NCI-H2227 treated with DMSO at 0.1 percent for 48 hours (cell line): Measurements from ENCODE around the gene EVA1C.
"Not testable (repeated sequence)": the region's sequence is repeated elsewhere in the genome, so short reads cannot be mapped to it uniquely, and the experiment has no call there.

ENCODE experiments used
- DNase-seq: peaks from one replicate; lab custom pipeline; 2025; lab: John Stamatoyannopoulos, UW

Gene EVA1C

DNA sequence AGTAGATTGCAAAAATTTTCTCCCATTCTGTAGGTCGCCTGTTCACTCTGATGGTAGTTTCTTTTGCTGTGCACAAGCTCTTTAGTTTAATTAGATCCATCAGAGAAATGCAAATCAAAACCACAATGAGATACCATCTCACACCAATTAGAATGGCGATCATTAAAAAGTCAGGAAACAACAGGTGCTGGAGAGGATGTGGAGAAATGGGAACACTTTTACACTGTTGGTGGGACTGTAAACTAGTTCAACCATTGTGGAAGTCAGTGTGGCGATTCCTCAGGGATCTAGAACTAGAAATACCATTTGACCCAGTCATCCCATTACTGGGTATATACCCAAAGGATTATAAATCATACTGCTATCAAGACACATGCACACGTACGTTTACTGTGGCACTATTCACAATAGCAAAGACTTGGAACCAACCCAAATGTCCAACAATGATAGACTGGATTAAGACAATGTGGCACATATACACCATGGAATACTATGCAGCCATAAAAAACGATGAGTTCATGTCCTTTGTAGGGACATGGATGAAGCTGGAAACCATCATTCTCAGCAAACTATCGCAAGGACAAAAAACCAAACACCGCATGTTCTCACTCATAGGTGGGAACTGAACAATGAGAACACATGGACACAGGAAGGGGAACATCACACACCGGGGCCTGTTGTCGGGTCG is 21.8 kb upstream of the EVA1C start:
- DNase-seq: not testable (repeated sequence)

DNA sequence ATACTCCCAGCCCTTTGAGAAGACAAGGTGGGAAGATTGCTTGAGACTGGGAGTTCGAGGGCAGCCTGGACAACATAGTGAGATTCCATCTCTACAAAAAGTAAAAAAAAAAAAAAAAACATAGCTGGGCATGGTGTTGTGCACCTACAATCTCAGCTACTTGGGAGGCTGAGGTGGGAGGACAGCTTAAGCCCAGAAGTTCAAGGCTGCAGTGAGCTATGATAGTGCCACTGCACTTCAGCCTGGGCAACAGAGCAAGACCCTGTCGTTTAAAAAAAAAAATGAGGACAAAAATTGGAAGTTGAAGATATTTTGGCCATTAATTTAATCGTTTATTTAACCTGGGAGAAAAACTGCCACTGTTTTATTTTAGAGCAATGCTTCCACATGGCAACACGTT is 20.8 kb upstream of the EVA1C start:
- DNase-seq: no peak

DNA sequence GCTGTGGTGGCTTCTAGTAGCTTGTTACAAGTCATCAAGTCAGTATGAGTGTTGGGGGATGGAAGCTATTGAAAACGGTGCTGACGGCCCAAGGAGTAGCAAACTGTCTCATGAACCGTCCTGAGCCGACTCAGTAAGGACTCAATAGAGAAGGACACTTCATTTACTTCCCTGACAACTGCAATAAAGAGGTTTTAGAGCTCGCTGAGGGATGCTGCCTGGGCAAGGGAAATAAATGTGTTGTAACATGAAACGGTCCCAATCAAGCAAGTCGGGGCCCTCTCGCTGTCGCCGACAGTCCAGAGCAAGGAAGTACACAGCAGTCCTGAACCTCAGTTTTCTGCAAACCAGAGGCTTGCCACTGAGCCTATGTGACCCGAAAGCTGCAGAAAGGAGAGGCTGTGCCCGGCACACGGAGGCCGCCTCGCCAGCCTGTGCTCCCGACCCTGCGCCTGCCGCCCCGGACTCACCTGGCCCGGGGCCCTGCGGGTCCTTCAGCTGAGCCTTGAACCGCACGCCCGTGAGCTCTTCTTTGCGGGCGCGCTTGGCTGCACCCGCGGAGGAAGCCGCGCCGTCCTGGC is 20.1 kb upstream of the EVA1C start:
- no peak for DNase-seq

DNA sequence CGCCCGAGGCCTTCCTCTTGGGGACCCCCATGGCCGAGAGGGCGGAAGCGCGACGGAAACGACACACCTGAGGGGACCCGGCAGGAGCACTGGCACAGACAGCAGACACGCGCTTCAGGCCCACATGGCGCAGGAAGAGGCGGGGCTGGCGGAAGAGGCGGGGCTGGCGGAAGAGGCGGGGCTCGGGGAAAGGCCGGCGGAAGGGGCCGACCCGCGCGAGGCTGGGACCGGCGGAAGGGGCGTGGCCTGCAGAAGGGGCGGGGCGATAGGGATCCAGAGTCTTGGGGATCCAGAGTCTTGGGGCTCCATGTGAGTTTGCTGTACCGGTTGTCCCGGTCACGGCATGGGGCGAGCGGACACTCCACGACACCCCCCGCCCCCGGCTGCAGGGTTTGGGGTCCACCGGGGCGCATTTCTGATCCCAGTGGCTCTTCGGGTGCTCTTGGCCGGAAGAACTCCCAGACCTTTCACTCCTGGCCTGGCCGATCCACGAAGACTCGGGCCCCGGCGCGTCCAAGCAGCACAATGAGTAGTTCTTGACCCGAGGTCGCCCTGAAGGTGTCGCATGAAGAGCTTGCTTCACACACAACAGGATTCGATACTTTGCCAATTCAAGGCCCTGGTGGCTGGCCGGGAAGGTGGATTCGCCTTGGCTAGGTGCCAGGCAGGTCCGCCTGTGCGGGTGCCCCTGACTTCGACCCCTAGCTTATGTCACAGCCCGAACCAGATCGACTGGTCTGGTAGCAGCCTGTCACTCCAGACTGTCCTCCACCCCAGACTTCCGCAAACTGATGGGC is 19.4 kb upstream of the EVA1C start, which contains the start of gene URB1:
Gene URB1 (minus strand): TSS at position 133 of the 797 bp plus-strand sequence. CDS start 102 bp downstream, at position 31.
- peak; percentile 82 for DNase-seq

DNA sequence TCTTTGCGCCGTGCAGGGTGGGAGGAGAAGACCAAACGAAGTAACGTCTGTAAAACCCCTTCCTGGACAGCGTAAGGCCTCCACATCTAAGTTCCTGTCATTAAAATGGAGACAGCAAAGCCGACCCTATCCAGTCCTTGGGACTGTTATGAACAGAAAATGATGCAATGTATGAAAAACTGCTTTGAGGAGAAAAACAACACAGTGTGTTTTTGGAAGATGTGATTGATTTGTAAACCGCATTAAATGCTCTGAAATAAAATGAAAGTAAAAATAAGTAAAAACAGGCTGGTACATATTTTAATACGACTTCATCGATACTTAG is 18.9 kb upstream of the EVA1C start:
- DNase-seq: peak; percentile 62

DNA sequence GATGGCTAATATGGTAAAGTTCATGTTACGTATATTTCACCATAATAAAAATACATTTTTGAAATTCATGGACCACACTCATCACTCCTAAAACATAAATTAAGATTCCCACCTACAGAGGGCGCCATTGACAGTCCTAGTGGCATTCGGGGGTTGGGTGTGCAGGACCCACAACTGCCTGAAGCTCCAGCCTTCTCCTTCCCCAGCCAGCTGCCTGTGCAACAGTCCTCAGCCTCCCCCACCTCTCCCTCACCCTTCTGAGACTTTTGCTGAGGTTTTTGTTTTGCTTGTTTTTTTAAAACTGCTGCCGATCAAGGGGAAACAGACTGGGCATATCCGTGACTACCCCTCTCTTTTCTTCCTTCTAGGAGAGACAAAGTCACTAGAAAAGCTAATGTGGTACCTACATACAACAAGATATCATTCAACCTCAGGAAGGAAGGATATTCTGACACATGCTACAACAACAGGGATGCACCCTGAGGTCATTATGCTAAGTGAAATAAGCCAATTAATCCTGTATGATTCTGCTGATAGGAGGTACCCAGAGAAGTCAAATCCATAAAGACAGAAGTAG is 9.2 kb upstream of the EVA1C start:
- peak; percentile 20 for DNase-seq

DNA sequence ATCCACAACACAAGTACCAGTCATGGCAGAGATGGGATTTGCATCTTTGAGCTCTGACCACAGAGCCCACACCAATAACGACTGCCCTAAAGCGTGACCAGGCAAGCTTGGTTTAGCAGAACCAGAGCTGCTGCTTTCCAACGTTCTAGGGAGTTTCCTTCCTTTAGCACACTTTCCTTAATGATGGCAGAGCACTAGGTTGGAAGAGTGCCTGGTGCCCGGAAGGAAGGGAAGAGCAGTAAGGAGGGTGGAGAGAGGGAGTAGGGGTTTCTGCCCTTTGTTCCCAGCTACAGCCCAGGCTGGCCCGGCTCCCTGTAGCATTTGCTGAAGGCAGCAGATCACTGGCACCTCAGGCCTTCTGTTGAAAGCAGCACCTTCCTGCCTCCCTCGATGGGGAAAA is 6.1 kb upstream of the EVA1C start:
- DNase-seq: no peak

DNA sequence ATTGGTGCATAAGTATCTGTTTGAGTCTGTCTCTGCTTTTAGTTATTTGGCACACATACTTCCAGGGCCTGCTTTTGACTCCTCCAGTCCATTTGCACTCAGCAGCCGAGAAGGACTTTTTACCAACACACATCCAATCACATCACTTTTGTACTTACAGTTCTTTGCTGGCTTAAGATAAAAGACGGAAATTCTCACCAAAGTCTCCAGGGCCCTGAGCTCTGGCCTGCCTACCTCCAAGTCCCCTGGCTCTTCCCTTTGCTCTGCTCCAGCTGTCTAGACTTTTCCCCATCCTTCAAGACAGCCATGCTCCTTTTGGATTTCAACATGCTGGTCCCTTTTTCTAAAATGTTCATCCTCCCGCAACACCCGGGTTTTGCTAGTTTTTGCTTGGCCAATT is 2.2 kb upstream of the EVA1C start:
- no peak for DNase-seq

DNA sequence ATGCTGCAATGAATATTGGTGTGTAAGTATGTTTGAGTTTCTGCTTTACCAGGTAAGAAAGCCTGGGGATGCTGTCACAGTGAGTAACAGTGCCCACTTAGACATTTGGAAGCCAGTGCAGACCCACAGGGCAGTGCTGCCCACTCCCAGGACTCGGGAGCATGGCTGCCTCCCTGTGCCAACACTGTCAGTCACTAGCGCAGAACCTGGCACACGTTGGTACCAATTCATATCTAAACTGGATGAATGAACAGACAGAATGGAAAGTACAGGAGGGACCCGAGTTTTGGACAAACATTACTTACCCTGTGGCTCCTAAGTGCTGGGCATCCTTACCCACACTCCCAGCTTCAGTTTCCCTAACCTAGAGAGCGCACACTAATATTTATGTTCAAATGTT is 1.6 kb upstream of the EVA1C start:
- DNase-seq: no peak

DNA sequence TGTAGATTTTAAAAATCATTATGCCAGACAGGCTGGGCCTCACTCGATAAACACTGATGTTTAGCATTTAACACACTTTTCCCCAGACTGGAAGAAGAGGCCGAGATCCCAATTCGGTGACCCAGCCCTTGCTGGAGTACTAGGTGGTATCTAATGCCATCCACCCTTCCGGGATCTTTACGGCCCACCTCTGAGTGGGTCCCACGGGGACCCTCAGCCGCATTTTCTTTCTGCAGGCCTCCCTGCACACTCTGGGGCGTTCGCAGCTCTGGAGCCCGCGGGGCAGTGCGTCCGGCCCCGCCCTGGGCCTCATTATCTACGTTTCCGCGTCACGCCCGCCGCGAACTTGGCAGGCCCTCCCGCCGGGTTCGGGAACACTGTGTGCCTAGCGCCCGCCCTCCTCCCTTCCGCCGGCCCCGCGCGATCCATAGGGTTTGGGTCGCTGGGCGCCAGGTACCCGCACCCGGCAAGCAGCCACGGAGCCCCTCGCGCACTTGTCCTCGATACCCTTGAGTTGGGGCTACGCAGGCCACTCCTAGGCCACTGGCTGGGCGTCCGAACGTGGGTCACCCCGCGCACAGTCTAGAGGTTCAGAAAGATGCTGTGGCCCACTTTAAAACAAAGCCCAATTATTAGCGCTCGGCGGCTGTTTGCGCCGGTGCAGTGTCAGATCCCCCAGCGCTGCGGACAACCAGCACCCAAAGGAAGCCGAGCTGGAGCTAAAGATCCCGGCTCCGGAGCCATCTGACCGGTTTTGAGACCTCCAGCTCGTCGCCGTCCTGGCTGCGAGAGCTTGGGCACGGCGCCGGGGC is 950 bp upstream of the EVA1C start:
- peak; percentile 33 for DNase-seq

DNA sequence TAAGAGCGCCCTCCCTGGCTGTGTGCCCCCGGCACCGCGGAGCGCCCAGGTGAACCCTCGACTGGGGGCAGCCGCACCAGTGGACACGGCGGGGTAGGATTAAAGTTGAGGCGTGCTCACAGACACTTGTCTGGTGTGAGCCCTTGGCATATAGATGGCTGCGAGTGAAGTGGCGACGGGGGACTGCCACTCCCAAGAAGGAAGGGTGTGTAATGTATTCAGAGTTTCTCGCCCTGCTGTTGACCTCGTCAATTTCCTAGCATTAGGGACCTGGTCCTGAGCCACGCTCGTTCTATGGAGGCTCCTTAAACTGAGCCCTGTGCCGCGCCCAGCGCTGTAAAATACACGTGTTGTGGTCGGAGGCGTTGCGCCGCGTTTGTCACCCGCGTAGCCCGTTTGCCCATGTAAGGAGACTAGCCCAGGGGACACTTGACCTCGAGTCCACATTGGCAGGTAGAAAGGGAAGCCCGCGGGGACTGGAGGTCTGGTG is 554 bp downstream of the EVA1C start:
- DNase-seq: no peak

DNA sequence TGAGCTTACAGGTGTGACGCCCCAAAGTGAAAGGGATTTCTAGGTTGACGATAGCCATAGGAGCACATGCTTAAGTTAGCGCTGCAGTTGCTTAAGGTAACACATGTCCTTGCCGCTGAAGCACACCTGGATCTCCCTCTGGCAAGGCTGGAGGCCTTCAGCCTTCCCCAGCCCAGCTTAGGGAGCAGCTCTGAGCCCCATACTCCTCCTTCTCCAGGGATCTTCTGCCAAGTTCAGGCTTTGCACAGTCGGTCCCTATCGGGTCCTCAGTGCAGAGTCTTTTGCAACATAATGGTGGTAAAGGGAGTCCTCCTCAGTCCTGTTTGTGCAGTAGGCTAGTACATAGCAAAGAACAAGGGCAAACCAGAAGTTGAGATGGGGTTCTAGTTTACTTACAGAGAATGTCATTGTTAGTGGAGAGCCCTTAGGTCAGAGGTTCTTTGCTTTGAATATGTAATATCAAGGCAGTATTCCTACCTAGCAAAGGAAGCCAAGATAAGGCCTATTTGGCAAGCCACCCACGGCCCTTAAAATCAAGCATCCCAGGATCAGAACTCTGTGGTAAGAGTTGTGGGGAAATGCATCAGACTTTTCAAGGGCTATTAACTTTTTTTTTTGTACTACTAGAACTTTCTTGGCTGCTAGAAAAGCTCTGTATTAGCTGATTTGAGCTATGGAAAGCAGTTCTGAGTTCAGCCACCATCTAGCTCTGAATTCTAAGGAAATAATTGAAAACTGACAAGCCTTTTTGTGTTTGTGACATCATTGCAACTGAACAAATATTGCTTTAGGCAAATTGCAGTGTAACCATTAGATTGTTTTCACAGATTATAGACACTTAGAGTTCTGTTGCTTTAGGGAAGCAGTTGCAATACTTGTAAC is 1.4 kb downstream of the EVA1C start:
- DNase-seq: no peak

DNA sequence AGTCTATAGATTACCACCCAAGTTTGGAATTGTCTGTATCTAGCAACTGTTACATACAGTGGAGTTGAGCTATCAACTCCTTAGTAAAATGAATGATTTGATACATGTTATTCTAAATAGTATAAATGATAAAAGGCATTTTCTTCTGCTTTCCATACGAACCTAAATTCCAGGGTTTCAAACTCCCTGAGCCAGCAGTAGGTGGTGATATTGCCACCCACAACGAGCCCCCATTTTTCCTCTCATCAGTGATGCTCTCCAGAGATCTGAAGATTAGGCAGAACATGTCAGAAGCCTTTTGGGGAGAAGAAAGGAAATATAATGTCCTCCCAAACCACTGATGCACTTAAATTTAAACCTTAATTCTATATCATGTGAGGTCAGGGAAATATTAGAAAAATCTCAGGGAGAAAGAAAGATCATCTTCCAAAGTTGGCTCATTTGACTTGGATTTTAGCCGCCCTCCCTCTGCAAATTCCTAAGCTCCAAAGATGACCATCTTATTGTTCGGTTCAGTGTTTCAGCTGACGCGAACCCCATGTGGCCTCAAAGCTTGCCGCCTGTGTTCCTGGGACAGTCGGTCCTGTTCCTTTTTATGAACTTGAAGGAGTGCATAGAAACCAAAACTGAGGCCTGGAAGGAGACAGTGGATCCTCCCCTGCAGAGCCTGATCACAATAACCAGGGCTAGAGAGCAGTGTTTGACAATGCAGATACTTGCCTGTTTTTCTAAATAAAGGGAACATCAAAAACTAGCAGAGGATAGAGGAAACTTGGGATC is 2.3 kb downstream of the EVA1C start:
- DNase-seq: no peak

DNA sequence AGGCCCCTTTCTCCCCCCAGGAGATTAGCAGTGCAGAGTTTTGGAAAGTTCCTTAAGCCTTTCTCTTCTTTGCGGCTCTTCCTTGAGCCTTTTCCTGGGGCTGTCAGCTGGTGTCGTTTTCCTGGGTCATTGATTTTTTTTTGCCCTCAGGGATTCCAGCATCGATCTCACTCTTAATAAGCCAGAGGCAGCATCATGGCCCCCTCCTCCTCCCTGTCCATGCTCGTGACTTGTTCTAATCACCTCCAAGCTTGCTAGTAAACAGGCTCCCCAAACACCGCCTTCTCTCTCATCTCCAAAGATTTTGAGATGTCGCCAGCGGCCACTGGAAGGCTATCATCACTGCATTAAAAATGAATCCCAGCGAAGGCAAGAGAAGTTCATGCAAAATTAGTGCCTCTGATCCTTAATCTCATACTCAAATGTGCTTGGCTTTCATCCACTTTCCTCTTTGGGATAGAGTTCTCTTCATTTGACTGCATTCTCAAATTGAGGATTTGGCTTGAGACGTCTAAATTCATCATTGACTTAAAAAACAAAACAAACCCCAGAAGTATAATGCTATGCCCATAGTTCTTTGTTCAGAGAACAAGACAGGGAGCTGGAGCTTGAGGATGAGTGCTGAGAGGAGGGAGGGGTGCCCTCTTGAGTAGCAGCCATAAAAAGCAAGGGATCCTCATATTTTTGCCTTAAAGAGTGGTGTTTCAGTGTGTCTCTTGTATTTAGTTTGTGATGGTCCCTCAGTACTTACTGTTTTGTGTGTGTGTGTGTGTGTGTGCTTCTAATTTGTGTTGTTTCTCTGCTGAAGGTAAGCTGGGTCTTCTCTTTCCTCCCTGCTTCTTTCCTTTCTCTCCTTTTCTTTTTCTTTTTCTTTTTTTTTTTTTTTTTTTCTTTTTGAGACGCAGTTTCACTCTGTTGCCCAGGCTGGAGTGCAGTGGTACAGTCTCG is 3.2 kb downstream of the EVA1C start:
- DNase-seq: peak; percentile 7

DNA sequence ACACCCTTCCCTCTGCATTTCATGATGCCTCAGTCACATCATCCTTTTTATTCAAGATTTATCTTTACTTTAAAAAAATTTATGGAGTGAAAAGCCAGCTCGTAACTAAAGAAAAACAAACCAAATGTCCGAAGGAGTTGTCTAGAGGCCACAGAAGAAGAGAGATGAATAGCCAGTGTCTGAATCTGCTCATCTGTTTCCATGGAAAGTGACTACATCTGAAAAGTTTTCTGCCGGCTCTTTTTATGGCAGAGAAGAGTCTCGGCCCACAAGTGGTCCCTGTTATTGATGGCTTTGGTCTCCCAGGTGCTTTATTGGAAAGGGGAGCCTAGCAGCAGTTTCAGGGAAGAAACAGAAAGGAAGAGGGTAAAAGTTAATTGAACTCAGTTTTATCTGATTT is 5.6 kb downstream of the EVA1C start:
- DNase-seq: no peak

DNA sequence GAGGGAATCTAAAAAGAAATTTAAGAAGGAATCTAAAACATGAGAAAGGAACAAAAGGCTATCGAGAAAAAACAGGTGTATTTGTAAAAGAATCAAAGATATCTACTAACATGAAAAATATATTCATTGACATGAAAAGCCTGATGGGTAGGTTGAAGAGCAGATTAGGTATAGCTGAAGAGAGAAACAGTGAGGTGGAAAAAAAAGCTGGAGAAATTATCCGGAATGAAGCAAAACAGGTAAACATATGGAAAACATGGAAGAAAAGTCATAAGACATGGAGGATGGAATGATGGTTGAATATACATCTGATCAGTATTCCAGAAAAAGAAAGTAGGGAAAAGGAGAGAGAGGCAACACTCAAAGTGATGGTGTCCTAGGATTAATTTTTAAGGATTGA is 9.6 kb downstream of the EVA1C start:
- no peak for DNase-seq

DNA sequence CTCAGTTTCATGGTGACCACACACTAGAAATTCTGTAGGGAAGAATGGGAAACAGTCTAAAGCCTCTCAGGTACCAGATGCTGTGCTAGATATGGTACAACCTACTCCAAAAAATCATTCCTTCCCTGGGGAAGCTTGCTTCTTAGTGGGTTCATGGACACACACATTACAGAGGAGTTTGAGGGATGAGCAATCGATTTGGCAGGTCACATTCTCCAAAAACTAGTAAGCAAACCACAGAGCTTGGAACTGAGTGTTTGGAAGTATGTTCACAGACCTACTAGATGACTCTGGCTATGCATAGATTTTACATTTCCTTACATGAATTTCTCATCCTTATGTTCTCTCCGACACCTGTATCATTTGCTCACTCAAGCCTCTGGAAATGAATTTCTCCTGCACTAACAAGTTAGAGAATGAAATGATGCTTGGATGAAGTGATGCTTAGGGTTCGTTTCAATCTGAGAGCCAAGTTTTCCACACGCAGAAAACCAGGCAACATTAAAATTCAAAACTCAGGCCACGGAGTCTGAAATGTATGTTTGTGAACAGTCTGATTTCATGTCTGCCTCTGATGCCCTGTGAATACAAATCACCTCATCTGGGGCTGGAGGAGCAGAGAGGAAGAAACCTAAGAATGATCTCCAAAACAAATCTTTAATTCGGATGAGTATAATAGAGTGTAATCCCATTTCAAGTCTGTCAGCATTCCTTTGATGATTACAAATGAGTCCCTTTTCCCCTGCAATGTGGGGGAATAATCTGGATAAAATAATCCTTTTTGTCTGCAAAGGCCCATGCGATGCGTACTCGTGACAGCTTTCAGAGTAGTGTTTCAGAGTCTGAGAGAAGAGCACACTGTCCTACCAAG is 11.0 kb downstream of the EVA1C start:
- DNase-seq: no peak

DNA sequence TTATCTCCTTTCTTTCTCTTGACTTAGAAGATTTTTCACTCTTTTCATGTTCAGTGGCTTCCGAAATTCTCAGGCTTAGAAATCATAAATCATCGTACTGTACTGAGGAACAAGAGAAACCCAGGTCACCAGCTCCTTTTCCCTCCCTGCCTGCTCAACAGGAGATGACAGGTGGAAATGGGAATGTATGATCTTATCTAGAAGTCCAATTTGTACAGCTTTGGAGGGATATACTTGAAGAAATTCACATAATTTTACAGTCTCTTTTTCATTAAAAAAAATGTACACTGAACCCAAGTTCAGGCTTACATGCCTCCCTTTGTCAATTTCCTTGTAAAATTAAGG is 11.7 kb downstream of the EVA1C start:
- DNase-seq: no peak
